SK-N-DZ (cell line): ENCODE measurements around the gene XRCC4.
A peak's percentile ranks its signal among the peaks of the same experiment; 100 is the strongest.
"Not testable (repeated sequence)": the region's sequence is repeated elsewhere in the genome, so short reads cannot be mapped to it uniquely, and the experiment has no call there.

Experiments
- DNase-seq: peaks from one replicate; pipeline ENCODE4 v3.0.0-alpha.2; 2015; ENCODE audit warnings: low spot score

The XRCC4 gene

GRCh38 chr5:83348281-83348780 lies 271.0 kb downstream of the XRCC4 start:
- DNase-seq = no peak

GRCh38 chr5:83353231-83353630 lies 275.9 kb downstream of the XRCC4 start:
- no peak for DNase-seq

- no peak for DNase-seq
These were observed 276.4 kb downstream of the XRCC4 start for GRCh38 chr5:83353774-83354173.

- DNase-seq = no peak
These were observed 277.6 kb downstream of the XRCC4 start for GRCh38 chr5:83354958-83355357.

GRCh38 chr5:83355482-83356014 lies 278.2 kb downstream of the XRCC4 start:
- DNase-seq = not testable (repeated sequence)

- DNase-seq = no peak
These were observed 280.4 kb downstream of the XRCC4 start for GRCh38 chr5:83357621-83358231.

GRCh38 chr5:83360573-83360972 lies 283.2 kb downstream of the XRCC4 start:
- no peak for DNase-seq

GRCh38 chr5:83362526-83362925 lies 285.2 kb downstream of the XRCC4 start:
- no peak for DNase-seq

- no peak for DNase-seq
These were observed 286.0 kb downstream of the XRCC4 start for GRCh38 chr5:83363111-83363885.

GRCh38 chr5:83363886-83364275 lies 286.5 kb downstream of the XRCC4 start:
- DNase-seq = no peak

- DNase-seq = peak; percentile 57
These were observed 287.3 kb downstream of the XRCC4 start for GRCh38 chr5:83364312-83365299.

GRCh38 chr5:83368319-83368718 lies 291.0 kb downstream of the XRCC4 start:
- DNase-seq = no peak

- DNase-seq = no peak
These were observed 291.5 kb downstream of the XRCC4 start for GRCh38 chr5:83368835-83369234.

- DNase-seq = no peak
These were observed 293.6 kb downstream of the XRCC4 start for GRCh38 chr5:83370957-83371356.

GRCh38 chr5:83371726-83372125 lies 294.4 kb downstream of the XRCC4 start:
- DNase-seq = no peak

- DNase-seq = no peak
These were observed 297.2 kb downstream of the XRCC4 start for GRCh38 chr5:83374547-83374946.

- DNase-seq = no peak
These were observed 297.9 kb downstream of the XRCC4 start for GRCh38 chr5:83375049-83375745.

GRCh38 chr5:83376461-83376860 lies 299.1 kb downstream of the XRCC4 start:
- DNase-seq = no peak

GRCh38 chr5:83377131-83377865 lies 300.0 kb downstream of the XRCC4 start:
- DNase-seq = no peak

- DNase-seq = no peak
These were observed 301.4 kb downstream of the XRCC4 start for GRCh38 chr5:83378624-83379289.
